Memory B cell (primary cell): Measurements from ENCODE around the gene USP48.
"Not testable (repeated sequence)": the region's sequence is repeated elsewhere in the genome, so short reads cannot be mapped to it uniquely, and the experiment has no call there.

Experiments
- ATAC-seq: fragments of 150-1000 bp; cut with Tn5 transposase; 2 replicates; pipeline ENCODE4 v1.10.0; 2021; ENCODE audit warnings: low read depth, mild to moderate bottlenecking, moderate library complexity
- DNase-seq, 2 donors: peaks; one replicate each; pipeline ENCODE4 v3.0.0; 2022; ENCODE audit warnings: low spot score in 2 of 2
- H3K27ac Mint-ChIP-seq: one replicate; pipeline ENCODE4 v1.8.0; 2022; ENCODE audit warnings: mild to moderate bottlenecking, moderate library complexity, mixed read lengths
- H3K27me3 Mint-ChIP-seq: one replicate; pipeline ENCODE4 v1.8.0; 2022; ENCODE audit warnings: mixed read lengths
- H3K36me3 Mint-ChIP-seq: one replicate; pipeline ENCODE4 v1.8.0; 2022; ENCODE audit warnings: mild to moderate bottlenecking, mixed read lengths
- H3K4me1 Mint-ChIP-seq: one replicate; pipeline ENCODE4 v1.8.0; 2022; ENCODE audit warnings: mixed read lengths
- H3K4me3 Mint-ChIP-seq: one replicate; pipeline ENCODE4 v1.8.0; 2022; ENCODE audit warnings: mild to moderate bottlenecking, moderate library complexity, mixed read lengths
- H3K9me3 Mint-ChIP-seq: one replicate; pipeline ENCODE4 v1.8.0; 2022; ENCODE audit warnings: mixed read lengths

The USP48 gene

GRCh38 chr1:21631590-21631943, 151.4 kb downstream of the USP48 start:
- not testable (repeated sequence) for H3K4me3 Mint-ChIP-seq, H3K9me3 Mint-ChIP-seq, H3K27ac Mint-ChIP-seq, ATAC-seq, DNase-seq, H3K4me1 Mint-ChIP-seq, H3K36me3 Mint-ChIP-seq
- H3K27me3 Mint-ChIP-seq, result peaks cover 14% of the 10 kb centered on the region

DNA sequence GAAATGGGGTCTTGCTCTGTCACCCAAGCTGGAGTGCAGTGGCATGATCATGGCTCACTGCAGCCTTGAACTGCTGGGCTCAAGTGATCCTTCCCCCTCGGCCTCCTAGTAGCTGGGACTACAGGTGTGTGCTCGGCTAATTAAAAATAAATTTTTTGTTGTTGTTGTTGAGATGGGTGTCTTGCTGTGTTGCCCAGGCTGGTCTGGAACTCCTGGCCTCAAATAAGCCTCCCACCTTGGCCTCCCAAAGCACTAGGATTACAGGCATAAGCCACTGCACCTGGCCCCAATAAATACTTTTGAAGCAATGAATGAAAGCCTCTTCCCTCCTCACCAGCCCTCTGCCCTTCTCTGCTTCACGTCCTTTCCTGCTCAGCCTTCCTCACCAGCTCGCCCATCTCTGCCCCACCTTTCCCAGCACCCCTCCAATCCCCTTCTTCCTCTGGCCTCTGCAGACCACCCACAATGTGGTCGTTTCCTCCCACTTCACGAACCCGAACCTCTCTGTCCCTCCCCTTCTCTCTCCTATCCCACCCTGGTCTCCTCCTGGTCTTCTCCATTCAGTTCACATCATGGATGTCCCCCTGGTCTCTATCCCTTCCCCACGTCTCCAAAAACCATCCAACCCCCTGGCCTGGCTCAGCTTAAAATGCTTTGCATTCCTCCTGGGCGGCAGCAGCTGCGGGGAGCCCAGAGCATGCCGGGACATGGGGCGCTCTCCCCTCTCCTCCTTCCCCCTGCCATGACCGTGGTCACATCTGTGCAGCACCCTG, 152.2 kb downstream of the USP48 start:
- ATAC-seq, result no peak
- Mint-ChIP-seq H3K4me1 (no peaks in the 10 kb centered on the region), H3K36me3 (no peaks in the 10 kb centered on the region)

DNA sequence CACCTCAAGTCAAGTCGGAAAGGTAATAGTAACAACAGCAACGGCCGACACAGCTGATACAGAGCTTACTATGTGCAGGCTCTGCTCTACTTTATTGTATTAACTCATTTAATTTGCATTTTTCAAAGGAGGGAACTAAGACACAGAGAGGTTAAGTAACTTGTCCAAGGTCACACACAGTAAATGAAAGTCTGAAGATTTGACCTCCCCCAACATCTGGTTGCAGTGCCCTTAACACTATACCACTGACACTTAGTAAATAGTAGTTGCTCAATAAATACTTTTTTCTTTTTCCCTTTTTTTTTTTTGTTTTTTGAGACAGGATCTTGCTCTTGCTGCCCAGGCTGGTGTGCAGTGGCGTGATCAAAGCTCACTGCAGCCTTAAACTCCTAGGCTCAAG, 153.0 kb downstream of the USP48 start:
- no peaks in the 10 kb centered on the region for H3K36me3 Mint-ChIP-seq
- H3K9me3 Mint-ChIP-seq, result no peaks in the 10 kb centered on the region
- H3K27me3 Mint-ChIP-seq, result peaks cover 12% of the 10 kb centered on the region
- ATAC-seq (no peak), DNase-seq (no peak)
- no peak overlapping the region for H3K27ac Mint-ChIP-seq
- H3K4me1 Mint-ChIP-seq, result no peaks in the 10 kb centered on the region
- H3K4me3 Mint-ChIP-seq, result no peak overlapping the region

More for the DNA sequence above, 152.2 kb downstream of the USP48 start:
- Mint-ChIP-seq H3K4me3 (no peak overlapping the region), H3K27ac (no peak overlapping the region), H3K9me3 (no peaks in the 10 kb centered on the region), H3K27me3 (peaks cover 12% of the 10 kb centered on the region)
- no peak for DNase-seq

DNA sequence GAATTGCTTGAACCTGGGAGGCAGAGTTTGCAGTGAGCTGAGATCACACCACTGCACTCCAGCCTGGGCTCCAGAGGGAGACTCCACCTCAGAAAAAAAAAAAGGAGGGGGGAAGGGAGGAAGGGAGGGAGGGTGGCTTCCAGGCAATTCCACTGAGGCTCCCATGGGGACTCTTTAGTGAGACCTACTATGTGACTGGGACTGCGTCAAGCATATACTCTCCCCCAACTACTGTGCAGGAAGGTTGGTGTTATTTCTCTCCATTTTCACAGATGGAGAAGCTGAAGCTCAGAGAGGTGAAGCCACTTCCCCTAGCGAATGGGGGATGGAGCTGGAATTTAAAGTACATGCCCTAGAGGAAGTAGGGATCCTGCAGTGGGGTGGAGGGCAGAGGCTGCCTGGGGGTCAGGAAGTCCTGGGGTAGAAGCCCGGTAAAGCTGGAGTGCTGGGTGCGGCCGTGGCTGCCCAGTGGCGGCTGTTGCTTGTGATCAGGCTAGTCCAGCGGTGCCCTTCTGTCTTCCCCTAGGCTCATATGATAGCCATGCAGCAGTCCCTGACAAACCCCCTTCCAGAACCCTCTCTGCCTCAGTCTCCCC, 154.1 kb downstream of the USP48 start:
- Mint-ChIP-seq H3K27ac (no peak overlapping the region), H3K4me1 (no peaks in the 10 kb centered on the region), H3K27me3 (peaks cover 12% of the 10 kb centered on the region), H3K4me3 (no peak overlapping the region), H3K9me3 (no peaks in the 10 kb centered on the region), H3K36me3 (no peaks in the 10 kb centered on the region)
- ATAC-seq (no peak), DNase-seq (no peak)
